HS-5 (cell line): Measurements from ENCODE around the gene ARHGEF16.
A peak's percentile ranks its signal among the peaks of the same experiment; 100 is the strongest.

Experiments used
- DNase-seq: peaks from one replicate; pipeline ENCODE4 v3.0.0-alpha.2; 2012; ENCODE audit warnings: low read depth

Gene ARHGEF16

DNA sequence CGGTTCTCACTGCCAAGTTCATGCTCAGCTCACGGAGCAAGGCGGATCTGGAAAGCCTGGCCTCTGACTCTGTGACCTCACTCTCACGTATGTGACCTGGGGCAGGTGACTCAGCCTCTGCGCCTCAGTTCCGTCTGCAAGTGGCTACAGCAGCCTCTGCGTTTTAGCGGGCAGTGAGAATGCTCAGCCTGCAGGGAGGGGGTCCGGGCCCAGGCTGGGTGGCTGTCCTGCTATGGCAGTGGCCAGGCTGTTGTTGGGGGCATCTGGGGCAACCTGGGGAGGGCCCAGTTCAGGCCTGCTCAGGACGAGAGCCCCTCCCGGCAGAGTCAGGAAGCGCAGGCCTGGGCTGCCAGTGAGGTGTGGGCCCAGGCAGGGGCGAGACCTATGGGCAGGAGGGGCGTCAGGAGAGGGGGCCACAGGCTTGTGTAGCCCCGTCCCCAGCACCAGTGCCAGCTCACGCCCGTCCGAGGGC lies 27.9 kb downstream of the ARHGEF16 start:
- DNase-seq, result no peak

DNA sequence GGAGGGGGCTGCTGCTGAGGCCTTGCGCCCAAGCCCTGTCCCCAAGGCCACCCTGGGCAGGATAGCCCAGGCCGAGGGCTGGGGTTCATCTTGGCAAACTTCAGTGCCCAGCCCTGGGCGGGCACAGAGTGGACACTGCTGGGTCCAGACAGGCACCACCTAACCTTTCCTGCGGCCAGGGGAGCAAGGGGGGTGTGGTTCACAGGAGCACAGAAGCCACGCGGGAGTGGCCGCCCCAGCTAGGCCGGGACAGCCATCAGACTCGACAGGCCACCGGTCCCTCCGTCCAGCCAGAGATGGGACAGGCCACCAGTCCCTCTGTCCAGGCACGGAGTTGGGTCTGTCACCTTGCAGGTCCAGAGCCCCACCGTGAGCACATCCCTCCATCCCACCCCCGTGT lies 28.9 kb downstream of the ARHGEF16 start:
- DNase-seq, result no peak

DNA sequence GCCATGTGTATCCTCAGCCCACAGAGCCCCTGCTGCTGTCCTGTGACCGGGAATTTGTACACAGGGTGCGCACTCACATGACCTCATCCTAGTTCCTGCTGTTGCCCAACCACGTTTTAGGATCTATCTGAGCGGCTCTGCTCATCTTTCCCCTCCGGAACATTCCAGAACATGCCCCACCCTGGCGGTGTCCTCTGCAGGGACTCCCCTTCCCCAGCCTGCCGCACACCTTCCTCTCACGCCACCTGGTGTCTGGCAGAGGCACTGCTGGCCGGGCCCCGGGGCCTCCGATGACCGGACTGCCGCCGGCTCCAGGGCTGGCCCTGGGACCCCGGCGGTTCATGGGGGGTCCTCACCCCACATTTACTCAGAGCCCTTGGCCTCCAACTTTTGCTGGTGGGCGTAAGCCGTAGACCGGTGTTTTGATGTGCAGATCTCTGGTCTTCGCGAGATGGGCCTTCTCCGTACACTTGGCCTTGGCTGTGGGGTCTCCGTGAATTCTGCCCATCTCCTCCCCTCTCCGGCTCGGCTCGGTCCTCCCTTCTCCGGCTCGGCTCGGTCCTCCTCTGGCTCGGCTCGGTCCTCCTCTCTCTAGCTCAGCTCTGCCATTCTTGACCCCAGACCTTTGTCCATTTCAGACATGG lies 29.5 kb downstream of the ARHGEF16 start:
- DNase-seq, result no peak

DNA sequence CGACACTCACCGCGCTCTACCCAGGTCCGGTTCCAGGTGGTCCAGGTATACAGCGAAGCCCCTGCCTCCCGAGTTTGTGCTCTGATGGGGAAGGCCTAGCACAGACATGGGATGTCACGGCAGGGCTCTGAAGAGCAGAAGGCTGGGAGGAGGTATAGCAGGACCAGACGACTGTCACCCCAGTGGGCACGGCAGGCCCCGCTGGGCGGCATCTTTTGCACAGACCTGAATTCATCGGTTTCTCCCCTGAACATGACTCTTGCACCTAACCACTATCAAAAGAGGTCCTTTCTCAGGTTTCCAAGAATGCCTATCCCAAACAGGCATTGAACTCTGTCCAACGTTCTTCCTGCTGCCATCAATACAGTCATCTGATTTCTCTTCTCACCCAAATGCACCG lies 30.6 kb downstream of the ARHGEF16 start:
- no peak for DNase-seq

DNA sequence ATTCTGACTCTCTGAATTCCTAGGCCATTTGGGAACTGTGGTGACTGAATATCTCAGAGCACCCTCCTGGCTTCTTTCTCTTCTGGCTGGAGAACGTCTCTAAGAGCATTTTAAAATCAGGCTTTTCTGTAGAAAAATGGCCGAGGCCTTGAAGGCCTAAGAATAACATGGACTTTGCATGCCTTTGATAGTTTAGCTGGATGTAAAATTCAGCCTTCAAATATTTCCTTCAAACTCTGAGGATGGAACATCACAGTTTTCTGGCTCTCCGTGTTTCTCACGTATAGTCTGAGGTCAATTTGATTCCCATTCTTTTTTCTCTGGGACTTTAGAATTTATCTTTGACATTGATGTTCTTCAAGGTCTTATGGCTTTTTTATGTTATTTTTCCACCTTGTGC lies 34.0 kb downstream of the ARHGEF16 start:
- no peak for DNase-seq

DNA sequence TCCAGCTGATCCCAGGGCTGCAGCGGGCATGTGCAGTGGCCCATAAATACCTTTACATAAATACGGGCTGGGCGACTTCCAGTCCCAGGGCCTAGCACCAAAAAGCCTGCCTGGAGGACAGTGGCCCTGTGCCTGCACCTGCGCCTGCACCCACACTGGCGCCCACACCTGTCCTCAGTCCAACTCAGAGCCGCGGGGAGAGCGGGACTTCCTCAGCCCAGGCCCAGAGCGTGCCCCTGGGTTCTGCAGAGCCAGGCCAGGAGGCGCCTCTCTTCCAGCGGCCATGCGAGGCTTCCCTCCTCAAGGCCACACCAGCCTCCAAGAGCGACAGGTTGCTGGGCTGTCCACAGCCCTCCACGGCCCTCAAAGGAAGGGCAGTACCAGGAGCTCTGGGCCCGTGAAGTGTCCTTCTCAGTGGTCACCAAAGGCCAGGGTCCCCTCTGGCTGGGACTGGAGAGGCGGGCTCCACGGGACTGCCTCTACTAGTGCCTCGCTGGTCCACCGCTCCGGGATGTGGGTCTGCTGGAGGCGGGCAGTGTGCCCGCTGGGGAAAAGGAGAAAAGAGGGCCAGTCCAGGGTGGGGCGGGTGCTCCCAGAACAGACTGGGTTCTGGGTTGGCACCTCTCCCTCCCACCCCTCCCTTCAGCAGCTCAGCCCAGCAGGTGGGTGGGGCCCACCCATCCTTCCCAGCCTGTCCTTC lies 35.7 kb downstream of the ARHGEF16 start:
- DNase-seq, result no peak

DNA sequence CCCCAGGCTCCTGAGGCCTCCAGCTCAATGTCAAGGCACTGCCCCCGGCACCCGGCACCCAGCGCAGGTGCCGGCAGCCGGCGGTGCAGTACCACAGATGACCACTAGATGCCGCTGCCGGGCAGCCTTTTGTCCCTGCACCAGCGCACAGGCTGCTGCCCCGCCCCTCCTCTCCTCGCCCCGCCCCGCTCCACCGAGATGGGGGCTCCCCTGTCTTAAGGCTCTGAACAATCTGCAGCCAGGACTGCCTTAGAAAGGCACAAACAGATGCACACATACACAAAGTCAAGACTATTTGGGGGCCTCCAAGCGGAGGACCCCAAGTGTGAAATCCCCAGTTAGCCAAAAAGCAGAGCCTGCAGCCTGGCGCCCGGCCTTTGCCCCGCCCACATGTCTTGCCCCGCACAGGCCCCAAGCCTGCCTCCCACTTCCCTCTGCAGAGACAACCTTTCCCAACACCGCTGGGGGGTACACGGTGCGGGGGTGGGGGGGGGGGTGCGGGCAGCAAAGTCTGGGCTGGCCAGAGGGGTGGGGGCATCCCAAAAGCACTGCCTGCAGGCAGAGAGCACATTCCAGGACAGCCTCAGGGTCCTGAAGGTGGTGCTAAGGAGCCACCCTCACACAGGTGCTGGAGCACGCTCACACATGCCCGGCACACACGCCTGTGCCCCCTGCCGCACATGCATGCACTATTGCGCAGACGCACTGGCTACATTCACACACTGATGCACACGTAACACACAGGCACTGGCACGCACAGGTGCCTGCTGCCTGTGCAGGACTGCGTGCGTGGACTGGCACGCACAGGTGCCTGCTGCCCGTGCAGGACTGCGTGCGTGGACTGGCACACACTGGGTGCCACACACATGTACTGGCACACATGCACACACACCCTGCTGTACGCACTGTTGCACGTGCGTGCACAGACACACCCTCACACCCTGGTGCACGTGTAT lies 37.1 kb downstream of the ARHGEF16 start:
- peak; percentile 19 for DNase-seq

DNA sequence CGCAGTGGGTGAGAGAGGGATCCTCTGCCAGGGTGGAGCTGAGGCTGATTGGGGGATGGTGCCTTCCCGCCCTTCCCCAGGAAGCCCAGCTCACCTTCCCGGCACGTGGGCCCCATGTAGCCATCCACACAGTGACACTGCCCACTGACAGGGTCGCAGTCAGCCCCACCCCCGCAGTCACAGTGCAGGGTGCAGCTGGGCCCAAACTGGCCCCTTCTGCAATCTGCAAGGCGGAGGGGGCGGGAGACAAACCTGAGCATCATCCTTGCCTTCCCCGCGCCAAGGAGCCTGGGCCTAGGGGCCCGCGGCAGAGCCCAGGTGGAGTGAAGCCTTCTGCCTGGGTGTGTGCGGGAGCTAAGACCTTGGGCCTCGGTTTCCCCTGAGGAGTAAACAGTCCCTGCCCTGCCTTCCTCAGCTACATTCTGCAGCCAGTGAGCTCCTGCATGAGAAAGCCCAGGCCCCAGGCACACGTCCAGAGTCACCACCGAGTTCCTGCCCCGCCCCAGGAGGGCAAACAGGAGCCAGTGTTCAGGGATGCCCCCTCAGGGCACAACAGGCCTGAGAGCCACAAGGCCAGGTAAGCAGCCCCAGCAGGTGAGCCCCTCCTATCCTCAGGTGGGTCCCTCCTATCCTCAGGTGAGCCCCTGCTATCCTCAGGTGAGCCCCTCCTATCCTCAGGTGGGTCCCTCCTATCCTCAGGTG lies 38.2 kb downstream of the ARHGEF16 start:
- DNase-seq, result no peak

DNA sequence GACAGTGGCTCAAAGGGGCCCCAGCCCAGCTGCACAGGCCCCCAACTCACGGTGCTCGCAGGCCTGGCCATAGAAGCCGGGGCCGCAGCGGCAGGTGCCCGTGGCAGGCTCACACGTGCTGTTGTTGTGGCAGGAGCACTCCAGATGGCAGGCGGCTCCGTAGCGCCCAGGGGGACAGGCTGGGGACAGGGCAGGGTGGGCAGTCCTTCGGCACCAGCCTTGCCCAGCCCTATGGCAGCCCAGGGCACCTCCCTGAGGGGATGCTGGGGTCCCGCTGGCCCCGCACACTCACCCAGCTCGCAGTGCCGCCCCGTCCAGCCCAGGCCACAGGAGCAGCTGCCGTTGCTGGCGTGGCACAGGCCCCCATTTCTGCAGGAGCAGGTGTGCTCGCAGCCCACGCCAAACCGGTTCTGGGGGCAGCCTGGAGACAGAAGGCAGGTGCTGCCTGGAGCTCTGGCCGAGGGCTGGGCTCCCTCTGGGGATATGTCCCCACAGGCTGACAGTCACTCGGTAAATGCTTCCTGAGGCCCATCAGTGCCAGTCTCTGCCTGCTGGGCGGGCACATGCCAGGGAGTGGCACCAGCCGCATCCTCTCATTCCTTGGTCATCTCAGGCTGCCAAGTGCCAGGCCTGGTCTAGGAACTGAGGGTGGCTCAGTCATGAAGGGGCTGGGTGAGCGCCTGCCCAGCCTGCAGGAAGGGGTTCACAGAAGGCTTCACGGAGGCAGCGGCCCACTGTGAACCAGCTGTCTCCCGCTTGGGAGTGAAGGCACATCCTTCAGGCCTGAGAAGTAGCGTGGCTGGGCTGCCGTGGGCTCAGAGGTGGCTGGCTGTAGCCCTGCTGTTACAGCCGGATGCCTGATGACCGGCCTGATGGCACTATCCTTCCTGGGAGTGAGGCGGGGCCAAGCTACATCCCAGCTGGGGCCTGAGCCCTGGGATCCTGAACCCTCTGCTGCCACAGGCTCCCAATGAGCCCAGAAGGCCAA lies 40.1 kb downstream of the ARHGEF16 start:
- DNase-seq, result no peak

DNA sequence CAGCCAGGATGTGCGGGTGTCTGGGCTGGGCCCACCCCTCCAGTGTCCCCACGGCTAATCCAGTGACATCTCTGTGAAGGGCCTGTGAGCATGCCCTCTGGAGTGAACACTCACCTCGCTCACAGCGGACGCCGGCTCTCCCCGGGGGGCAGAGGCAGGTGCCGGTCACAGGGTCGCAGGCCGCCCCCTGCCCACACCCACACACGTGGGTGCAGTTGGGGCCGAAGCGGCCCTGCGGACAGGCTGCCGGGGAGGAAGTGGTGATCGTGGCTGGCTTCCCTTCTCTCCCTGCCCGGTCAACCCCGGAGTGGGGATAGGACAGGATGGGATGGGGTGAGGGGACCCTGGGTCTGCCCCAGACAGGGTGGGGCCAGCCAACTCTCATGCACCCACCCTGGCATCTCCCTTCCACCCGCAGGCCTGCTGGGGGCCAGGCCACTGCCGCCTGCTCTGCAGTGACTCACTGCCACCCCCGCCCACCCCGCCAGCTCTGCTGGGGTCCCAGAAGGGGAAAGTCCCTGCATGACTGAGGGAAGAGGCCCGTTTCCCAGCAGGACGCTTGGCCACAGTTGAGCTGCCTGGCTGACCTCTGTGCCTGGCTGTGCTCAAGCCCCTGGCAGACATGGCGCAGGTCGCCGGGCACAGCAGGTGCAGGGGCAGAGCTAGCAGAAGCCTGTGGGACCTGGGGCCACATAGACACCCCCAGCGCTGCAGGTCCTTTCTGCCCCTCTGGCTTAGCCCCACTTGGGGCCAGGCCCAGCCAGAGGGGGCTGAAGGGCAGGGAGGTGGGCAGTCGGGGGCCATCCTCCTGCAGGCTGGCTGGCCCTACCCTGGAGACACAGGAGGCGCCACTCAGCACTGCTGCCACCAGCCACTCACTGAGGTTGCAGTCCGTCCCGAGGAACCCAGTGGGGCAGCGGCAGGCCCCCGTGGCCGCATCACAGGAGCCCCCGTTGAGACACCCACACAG lies 41.6 kb downstream of the ARHGEF16 start:
- DNase-seq, result no peak

DNA sequence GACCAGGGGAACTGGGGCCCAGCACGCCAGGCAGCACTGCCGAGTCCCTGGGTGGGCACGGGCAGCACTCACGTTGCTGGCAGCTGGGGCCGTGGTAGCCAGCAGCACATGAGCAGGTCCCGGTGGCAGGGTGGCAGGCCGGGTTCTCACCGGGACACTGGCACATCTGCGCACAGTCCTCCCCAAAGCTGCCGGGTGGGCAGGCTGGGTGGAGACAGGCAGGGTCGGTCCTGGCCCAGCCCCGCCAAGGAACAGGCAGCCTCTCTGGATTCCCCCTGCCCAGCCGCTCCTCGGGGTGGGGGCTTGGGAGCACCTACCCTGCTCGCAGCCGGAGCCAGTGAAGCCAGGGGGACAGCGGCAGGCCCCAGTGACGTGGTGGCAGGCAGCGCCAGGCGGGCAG lies 42.5 kb downstream of the ARHGEF16 start:
- DNase-seq, result no peak

DNA sequence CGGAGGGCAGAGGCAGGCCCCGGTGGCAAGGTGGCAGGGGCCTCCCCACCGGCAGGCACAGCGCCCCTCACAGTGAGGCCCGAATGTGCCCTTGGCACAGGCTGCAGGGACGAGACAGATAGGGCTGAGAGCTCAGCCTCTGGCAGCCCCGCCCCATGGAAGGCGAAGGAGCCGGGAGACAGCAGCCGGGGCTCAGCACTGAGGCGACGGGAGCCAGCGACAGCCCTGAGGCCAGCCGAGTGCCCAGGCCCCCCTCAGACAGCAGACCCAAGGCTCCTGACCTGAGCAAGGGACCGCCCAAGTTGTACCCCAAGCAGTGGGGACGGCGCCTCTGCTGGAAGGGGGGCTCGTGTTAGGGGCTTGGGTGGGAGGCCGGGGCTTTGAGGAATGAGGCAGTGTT lies 43.1 kb downstream of the ARHGEF16 start:
- DNase-seq, result no peak

DNA sequence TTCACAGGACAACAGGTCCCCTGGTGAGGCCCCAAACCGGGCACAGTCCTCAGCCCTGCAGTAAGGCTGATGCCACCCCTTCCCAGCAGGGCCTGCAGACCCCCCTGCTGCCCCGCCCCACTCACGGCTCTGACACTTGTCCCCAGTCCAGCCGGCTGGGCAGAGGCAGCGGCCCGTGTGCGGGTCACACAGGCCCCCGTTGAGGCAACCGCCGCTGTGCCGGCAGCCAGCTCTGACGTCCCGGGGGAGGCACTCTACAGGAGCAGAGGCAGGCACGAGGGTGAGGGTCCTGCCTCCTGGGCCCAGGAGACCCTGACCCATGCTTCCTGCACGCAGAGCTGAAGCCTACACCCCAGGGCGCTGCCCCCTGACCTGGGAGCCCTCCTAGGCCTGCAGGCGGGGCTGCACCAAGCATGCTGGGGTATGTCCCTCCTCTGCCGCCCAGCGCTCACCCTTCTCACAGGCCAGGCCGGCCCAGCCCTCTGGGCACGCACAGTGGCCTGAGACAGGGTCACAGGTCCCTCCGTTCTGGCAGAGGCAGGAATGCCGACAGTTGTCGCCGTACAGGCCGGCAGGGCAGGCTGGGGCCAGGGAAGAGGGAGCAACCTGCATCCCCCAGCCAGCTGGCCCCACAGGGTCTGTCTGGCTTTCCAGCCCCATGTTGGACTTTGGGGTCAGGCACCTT lies 43.9 kb downstream of the ARHGEF16 start:
- no peak for DNase-seq

DNA sequence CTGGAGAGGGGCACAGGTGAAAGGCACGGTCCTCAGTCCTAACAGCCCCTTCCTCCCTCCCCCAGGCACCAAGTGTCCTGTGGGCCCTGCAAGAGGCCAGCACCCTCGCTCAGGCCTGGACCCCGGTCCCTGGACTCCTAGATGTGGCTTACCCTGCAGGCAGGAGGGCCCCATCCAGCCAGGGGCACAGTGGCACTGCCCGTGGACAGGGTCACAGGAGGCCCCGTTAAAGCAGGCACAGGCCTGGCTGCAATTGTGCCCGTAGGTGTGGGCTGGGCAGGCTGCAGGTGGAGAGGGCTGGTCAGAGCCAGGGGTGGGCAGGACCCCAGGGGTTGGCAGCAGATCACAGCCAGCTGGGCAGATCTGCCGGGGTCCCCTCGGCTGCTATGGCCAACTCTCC lies 44.5 kb downstream of the ARHGEF16 start:
- no peak for DNase-seq

DNA sequence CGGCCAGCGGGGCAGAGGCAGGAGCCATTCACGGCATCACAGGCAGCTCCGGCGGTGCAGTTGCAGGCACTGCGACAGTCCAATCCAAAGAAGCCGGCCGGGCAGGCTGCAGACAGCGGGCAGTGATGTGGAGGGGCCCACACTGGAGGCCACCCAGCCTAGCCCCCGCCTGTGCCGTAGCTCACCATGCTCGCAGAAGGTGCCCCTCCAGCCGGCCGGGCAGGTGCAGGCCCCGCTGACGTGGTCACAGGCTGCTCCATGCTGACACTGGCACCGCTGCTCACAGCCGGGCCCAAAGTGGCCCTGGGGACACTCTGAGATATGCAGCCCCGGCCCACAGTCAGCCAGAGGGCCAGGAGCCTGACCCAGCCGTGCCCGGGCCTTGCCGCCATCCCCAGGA lies 45.1 kb downstream of the ARHGEF16 start:
- DNase-seq, result no peak

DNA sequence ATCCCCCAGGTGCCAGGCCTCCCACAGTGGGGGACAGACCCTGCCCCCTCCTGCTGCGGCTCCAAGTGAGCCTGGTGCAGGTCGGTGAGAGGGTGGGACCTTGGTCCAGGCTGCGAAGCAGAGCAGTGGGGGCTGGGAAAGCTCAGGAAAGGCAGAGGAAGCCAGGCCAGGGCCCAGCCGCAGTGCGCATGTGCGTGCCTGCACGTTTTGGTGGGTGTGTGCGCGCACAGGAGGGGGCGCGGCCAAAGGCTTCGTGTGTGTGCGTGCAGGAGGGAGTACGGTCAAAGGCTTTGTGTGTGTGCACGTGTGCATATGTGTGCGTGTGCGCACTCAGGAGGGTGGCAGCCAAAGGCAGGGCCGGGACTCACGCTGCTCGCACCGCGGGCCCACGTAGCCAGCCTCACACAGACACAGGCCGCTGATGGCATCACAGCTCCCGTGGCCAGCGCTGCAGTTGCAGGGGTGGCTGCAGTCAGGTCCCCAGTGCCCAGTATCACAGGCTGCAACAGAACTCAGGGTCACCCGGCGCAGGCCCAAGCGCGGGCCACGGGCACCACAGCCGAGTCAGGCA lies 45.9 kb downstream of the ARHGEF16 start:
- no peak for DNase-seq

DNA sequence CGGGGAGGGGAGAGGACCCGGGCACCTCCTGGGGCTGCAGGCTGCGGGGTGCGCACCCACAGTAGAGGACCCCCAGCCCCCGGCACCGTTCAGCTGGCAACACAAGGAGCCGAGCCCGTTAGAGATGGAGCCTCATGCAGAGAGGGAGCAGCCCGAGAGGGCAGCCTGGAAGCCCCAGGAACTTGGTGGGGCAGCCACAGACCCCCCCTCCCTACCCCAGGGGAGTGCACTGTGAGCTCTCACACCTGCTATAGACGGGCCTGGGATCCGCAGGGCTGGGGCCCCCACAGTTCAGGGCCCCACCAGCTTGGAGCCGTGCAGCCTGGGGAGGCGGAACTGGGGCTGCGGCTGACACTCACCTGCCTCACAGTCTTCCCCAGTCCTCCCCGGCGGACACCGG lies 47.0 kb downstream of the ARHGEF16 start:
- no peak for DNase-seq

DNA sequence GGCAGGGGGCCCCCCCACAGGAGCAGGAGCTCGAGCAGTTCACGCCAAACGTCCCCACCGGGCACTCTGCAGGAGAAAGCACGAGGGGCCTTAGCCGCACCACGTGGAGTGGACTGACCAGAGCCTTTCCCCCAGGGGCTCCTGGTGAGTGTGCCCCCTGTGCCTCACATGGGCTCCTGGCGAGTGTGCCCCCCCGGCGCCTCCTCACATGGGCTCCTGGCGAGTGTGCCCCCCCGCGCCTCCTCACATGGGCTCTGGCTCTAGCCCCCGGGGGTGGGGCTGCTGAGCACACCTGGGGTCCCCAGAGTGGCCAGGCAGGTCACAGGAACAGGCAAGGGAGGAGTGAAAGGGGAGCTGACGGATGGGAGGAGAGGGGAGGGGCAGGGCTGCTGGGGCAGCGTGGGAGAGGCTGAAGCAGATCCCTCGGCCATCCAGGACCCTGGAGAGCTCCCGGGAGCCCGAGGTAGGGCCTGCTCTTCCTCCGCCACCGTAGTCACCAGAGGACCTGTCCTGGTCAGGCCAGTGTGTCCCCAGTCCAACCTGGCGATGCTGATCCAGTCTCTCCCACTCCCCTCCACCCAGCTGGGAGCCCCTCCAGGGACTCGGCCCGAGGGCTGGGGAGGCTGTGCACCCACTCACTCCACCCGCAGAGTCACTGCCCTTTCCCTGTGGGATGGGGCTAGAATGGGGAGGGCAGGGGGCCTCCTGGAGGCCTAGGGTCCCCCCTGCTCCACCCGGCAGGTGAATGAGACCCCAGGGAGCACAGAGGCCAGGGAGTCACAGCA lies 47.6 kb downstream of the ARHGEF16 start:
- no peak for DNase-seq
